ENCODE data around the gene CACHD1.

CACHD1 gene

GRCh38 chr1:64523413-64524337 lies 53.7 kb downstream of the CACHD1 start:
- DNase-seq (ENCODE audit: low read depth in 2 of 2) = no peak

GRCh38 chr1:64524614-64525013 lies 54.7 kb downstream of the CACHD1 start:
- DNase-seq (ENCODE audit: low read depth in 2 of 2) = no peak

GRCh38 chr1:64525116-64525686 lies 55.3 kb downstream of the CACHD1 start:
- DNase-seq (ENCODE audit: low read depth in 2 of 2) = no peak

GRCh38 chr1:64526312-64526711 lies 56.4 kb downstream of the CACHD1 start:
- DNase-seq (ENCODE audit: low read depth in 2 of 2) = no peak

GRCh38 chr1:64527165-64527564 lies 57.2 kb downstream of the CACHD1 start:
- DNase-seq (ENCODE audit: low read depth in 2 of 2) = no peak

GRCh38 chr1:64527786-64528185 lies 57.9 kb downstream of the CACHD1 start:
- DNase-seq (ENCODE audit: low read depth in 2 of 2) = no peak

GRCh38 chr1:64530969-64531692 lies 61.2 kb downstream of the CACHD1 start:
- no peak for DNase-seq (ENCODE audit: low read depth in 2 of 2)

GRCh38 chr1:64532646-64533045 lies 62.7 kb downstream of the CACHD1 start:
- no peak for DNase-seq (ENCODE audit: low read depth in 2 of 2)

GRCh38 chr1:64535938-64536835 lies 66.3 kb downstream of the CACHD1 start:
- DNase-seq (ENCODE audit: low read depth in 2 of 2) = no peak

GRCh38 chr1:64536836-64537490 lies 67.0 kb downstream of the CACHD1 start:
- DNase-seq (ENCODE audit: low read depth in 2 of 2) = no peak

- no peak for DNase-seq (ENCODE audit: low read depth in 2 of 2)
Observed at GRCh38 chr1:64537942-64538341, 68.0 kb downstream of the CACHD1 start.

- no peak for DNase-seq (ENCODE audit: low read depth in 2 of 2)
Observed at GRCh38 chr1:64538389-64538788, 68.5 kb downstream of the CACHD1 start.

- DNase-seq (ENCODE audit: low read depth in 2 of 2) = no peak
Observed at GRCh38 chr1:64539289-64539688, 69.4 kb downstream of the CACHD1 start.

GRCh38 chr1:64539781-64540218 lies 69.9 kb downstream of the CACHD1 start:
- DNase-seq (ENCODE audit: low read depth in 2 of 2) = no peak

GRCh38 chr1:64540265-64540791 lies 70.4 kb downstream of the CACHD1 start:
- DNase-seq (ENCODE audit: low read depth in 2 of 2) = no peak

GRCh38 chr1:64542118-64542517 lies 72.2 kb downstream of the CACHD1 start:
- DNase-seq (ENCODE audit: low read depth in 2 of 2) = no peak

GRCh38 chr1:64543831-64544230 lies 73.9 kb downstream of the CACHD1 start:
- no peak for DNase-seq (ENCODE audit: low read depth in 2 of 2)

- no peak for DNase-seq (ENCODE audit: low read depth in 2 of 2)
Observed at GRCh38 chr1:64545118-64545843, 75.4 kb downstream of the CACHD1 start.

- no peak for DNase-seq (ENCODE audit: low read depth in 2 of 2)
Observed at GRCh38 chr1:64546013-64546412, 76.1 kb downstream of the CACHD1 start.
